Uterus (tissue), 4 donors: ENCODE results near the gene OR10A3. TPM values are rescaled to one million over a fixed set of nuclear protein-coding genes. Genes with fewer than 3 reads are reported as not detected.
A peak's percentile ranks its signal among the peaks of the same experiment; 100 is the strongest.

Source experiments
- DNase-seq, 2 donors: peaks; one replicate each; pipeline ENCODE4 v3.0.0-alpha.2; 2019 to 2020
- H3K27ac ChIP-seq, 2 donors: fragments of 200-600 bp; sonication (generic); 1 replicate in 1 of 2; 2 replicates in 1 of 2; pipeline ENCODE4 v1.5.1; 2016 to 2018
- H3K27me3 ChIP-seq, 2 donors: fragments of 200-600 bp; sonication (generic); one replicate each; pipeline ENCODE4 v1.5.1; 2018 to 2019; ENCODE audit warnings: control low read depth in 1 of 2
- H3K36me3 ChIP-seq, 2 donors: fragments of 200-600 bp; sonication (generic); one replicate each; pipeline ENCODE4 v1.5.1; 2019; ENCODE audit warnings: control low read depth in 1 of 2
- H3K4me1 ChIP-seq, 2 donors: fragments of 200-600 bp; sonication (generic); one replicate each; pipeline ENCODE4 v1.5.1; 2018 to 2019; ENCODE audit warnings: control low read depth in 1 of 2
- H3K4me3 ChIP-seq, 2 donors: fragments of 200-600 bp; sonication (generic); 1 replicate in 1 of 2; 2 replicates in 1 of 2; pipeline ENCODE4 v1.5.1; 2018 to 2019; ENCODE audit warnings: mild to moderate bottlenecking in 1 of 2
- H3K9me3 ChIP-seq, 2 donors: fragments of 200-600 bp; sonication (generic); one replicate each; pipeline ENCODE4 v1.5.1; 2019; ENCODE audit warnings: control low read depth in 1 of 2
- CTCF ChIP-seq, 4 experiments: fragments of 200-600 bp in 2 of 4; fragments of 450-650 bp in 2 of 4; sonication (generic) in 2 of 4; IDR thresholded peaks; one replicate each; pipeline ENCODE4 v1.5.1; 2016 to 2019; ENCODE audit warnings: antibody characterized with exemption in 4 of 4, mild to moderate bottlenecking in 2 of 4, moderate library complexity in 1 of 4
- POLR2A ChIP-seq, 2 donors: fragments of 450-650 bp; IDR thresholded peaks; one replicate each; pipeline ENCODE4 v1.6.1; 2016; ENCODE audit warnings: antibody characterized with exemption in 2 of 2, mild to moderate bottlenecking in 1 of 2, moderate library complexity in 1 of 2
- intact Hi-C: fragments of 100-400 bp; cut with DNase I; formaldehyde crosslinking; loops from one replicate; pipeline ENCODE4 v1.15.1; 2023; ENCODE audit warnings: low total_unique reads
- total RNA-seq, 4 donors: library from RNA; depleted of rRNA in 3 of 4; stranded (reverse); fragments of >200 nt in 3 of 4; gene quantifications; one replicate each; pipeline versions ENCODE4 v1.1.0 to v1.2.4, GENCODE V29; 2014 to 2023
- donor health status: DM: yes; HTN: yes; CAD: no.

Gene OR10A3
- total RNA-seq, 4 donors from 2014 or later, result not detected

- H3K4me3 ChIP-seq, result no peak overlapping the region
- DNase-seq, result no peak
- H3K4me1 ChIP-seq, result no peaks in the 10 kb centered on the region
- intact Hi-C loops, result no loop called here
- no peak overlapping the region for H3K27ac ChIP-seq
- no peaks in the 10 kb centered on the region for H3K9me3 ChIP-seq
- no peaks in the 10 kb centered on the region for H3K27me3 ChIP-seq
- no peak for TF ChIP-seq CTCF (IDR thresholded peaks at IDR 0.05)
- TF ChIP-seq POLR2A (IDR thresholded peaks at IDR 0.05), result no peak
- no peaks in the 10 kb centered on the region for H3K36me3 ChIP-seq
Measured at GRCh38 chr11:7894251-7894650, 47.3 kb downstream of the OR10A3 start.

GRCh38 chr11:7893796-7894195, 47.7 kb downstream of the OR10A3 start:
- DNase-seq, result no peak
- intact Hi-C loops, result no loop called here
- Histone ChIP-seq H3K4me1 (no peaks in the 10 kb centered on the region), H3K9me3 (no peaks in the 10 kb centered on the region), H3K4me3 (no peak overlapping the region), H3K27me3 (no peaks in the 10 kb centered on the region), H3K27ac (no peak overlapping the region), H3K36me3 (no peaks in the 10 kb centered on the region)
- no peak for TF ChIP-seq CTCF (IDR thresholded peaks at IDR 0.05)
- no peak for TF ChIP-seq POLR2A (IDR thresholded peaks at IDR 0.05)

- Histone ChIP-seq H3K36me3 (no peaks in the 10 kb centered on the region), H3K9me3 (no peaks in the 10 kb centered on the region), H3K4me1 (no peaks in the 10 kb centered on the region), H3K27me3 (no peaks in the 10 kb centered on the region), H3K27ac (no peak overlapping the region), H3K4me3 (no peak overlapping the region)
- intact Hi-C loops, result no loop called here
- DNase-seq, result no peak
- peak; percentile 53 to 61 (median 57) for TF ChIP-seq CTCF (IDR thresholded peaks at IDR 0.05)
- TF ChIP-seq POLR2A (IDR thresholded peaks at IDR 0.05), result no peak
Measured at GRCh38 chr11:7892840-7893254, 48.7 kb downstream of the OR10A3 start.

- Histone ChIP-seq H3K9me3 (no peaks in the 10 kb centered on the region), H3K36me3 (no peaks in the 10 kb centered on the region), H3K27ac (no peak overlapping the region), H3K4me1 (no peaks in the 10 kb centered on the region), H3K27me3 (no peaks in the 10 kb centered on the region), H3K4me3 (no peak overlapping the region)
- intact Hi-C loops, result no loop called here
- no peak for DNase-seq
- no peak for TF ChIP-seq CTCF (IDR thresholded peaks at IDR 0.05)
- TF ChIP-seq POLR2A (IDR thresholded peaks at IDR 0.05), result no peak
Measured at GRCh38 chr11:7892059-7892699, 49.3 kb downstream of the OR10A3 start.

GRCh38 chr11:7890417-7891172, 50.9 kb downstream of the OR10A3 start:
- H3K27ac ChIP-seq, result no peak overlapping the region
- TF ChIP-seq CTCF (IDR thresholded peaks at IDR 0.05) (no peak), POLR2A (IDR thresholded peaks at IDR 0.05) (no peak)
- intact Hi-C loops, result no loop called here
- no peaks in the 10 kb centered on the region for H3K9me3 ChIP-seq
- no peak for DNase-seq
- H3K27me3 ChIP-seq, result no peaks in the 10 kb centered on the region
- H3K4me1 ChIP-seq, result no peaks in the 10 kb centered on the region
- H3K36me3 ChIP-seq, result no peaks in the 10 kb centered on the region
- no peak overlapping the region for H3K4me3 ChIP-seq
